ENCODE results near the gene CAMK1D. TPM values are rescaled to one million over a fixed set of nuclear protein-coding genes. Genes with fewer than 3 reads are reported as not detected.

Gene CAMK1D
- total RNA-seq, 1 donor from 2014 or later, result 1.0 TPM

DNA sequence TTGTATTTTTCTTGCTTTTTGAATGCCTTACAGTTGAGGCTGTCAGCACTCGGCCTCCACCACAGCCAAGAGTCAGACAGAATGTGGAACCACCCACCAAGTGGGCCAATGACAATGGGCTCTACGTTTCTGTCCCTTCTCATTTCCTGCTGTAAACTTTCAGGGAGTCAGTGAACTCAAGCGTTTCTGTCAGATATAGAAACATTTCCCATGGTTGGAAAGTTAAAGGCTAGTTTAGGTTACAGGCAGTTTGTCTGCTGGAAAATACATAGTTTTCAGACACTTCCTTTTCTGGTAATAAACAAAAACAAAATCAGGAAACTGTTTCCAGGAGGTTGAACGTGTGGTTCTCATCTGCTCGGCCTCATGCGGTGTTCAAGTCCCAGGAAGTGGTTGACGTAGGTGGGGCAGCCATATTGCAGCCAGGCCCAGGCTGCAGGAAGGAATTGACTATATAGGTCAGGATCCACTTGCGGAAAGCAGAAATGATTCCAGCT is 245.1 kb downstream of the CAMK1D start:
- TF ChIP-seq, protein P1, sequence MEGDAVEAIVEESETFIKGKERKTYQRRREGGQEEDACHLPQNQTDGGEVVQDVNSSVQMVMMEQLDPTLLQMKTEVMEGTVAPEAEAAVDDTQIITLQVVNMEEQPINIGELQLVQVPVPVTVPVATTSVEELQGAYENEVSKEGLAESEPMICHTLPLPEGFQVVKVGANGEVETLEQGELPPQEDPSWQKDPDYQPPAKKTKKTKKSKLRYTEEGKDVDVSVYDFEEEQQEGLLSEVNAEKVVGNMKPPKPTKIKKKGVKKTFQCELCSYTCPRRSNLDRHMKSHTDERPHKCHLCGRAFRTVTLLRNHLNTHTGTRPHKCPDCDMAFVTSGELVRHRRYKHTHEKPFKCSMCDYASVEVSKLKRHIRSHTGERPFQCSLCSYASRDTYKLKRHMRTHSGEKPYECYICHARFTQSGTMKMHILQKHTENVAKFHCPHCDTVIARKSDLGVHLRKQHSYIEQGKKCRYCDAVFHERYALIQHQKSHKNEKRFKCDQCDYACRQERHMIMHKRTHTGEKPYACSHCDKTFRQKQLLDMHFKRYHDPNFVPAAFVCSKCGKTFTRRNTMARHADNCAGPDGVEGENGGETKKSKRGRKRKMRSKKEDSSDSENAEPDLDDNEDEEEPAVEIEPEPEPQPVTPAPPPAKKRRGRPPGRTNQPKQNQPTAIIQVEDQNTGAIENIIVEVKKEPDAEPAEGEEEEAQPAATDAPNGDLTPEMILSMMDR (conservative IDR thresholded peaks at IDR 0.05; ENCODE audit: low read depth, low read length), result no peak
- DNase-seq (ENCODE audit: low read depth), result no peak
- no peak overlapping the region for H3K4me3 ChIP-seq (ENCODE audit: low read depth, low read length)

DNA sequence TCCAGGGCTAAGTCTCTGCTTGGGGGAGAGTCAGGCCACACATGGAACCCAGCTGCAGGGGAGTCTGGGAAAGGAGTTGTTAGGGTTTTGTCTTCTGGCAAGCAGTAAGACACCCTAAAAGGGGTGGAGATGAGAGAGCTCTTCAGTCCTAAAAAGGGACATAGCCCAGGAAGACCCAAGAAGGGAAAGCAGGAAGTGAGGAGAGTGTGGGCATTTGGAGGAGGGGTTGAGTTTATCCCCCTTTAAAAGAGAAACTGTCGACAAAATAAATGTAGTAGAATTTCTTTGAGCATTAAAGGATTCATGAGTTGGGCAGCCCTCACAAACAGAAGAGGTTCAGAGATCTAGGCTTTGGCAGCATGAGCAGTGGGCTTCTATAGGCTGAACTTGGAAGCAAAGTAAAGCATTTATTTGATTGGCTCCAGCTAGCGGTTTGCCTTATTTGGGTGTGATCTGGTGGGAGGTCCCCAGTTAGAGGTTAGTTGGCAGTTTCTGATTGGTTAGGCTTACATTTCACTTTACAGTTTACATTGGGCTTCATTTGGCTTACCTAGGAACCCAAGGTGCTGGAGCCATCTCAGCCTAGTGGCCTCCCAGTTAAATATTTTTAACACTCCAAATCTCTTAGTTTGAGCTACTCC is 246.7 kb downstream of the CAMK1D start:
- no peak for DNase-seq (ENCODE audit: low read depth)
- no peak overlapping the region for H3K4me3 ChIP-seq (ENCODE audit: low read depth, low read length)
- TF ChIP-seq, protein P1 (conservative IDR thresholded peaks at IDR 0.05; ENCODE audit: low read depth, low read length), result no peak

DNA sequence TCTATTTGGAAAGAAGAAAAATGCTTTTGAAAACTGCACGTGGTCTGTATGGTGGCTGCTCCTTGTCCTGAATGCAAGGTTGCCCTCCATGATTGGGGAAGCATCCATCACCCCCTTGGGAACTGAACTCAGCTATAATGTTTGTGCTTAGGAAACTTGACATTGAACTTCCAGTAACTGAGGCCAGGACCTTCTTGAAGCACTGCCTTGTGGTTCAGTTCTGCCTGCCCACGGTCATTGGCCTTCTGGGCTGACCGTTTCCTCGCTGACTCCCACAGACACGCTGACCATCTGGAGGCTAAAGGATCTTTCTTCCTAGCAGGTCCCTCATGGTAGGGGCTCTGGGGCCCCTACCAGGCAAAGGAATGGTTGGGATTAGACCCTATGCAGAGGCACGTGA is 247.8 kb downstream of the CAMK1D start:
- no peak overlapping the region for H3K4me3 ChIP-seq (ENCODE audit: low read depth, low read length)
- TF ChIP-seq, protein P1 (conservative IDR thresholded peaks at IDR 0.05; ENCODE audit: low read depth, low read length), result no peak
- DNase-seq (ENCODE audit: low read depth), result no peak

DNA sequence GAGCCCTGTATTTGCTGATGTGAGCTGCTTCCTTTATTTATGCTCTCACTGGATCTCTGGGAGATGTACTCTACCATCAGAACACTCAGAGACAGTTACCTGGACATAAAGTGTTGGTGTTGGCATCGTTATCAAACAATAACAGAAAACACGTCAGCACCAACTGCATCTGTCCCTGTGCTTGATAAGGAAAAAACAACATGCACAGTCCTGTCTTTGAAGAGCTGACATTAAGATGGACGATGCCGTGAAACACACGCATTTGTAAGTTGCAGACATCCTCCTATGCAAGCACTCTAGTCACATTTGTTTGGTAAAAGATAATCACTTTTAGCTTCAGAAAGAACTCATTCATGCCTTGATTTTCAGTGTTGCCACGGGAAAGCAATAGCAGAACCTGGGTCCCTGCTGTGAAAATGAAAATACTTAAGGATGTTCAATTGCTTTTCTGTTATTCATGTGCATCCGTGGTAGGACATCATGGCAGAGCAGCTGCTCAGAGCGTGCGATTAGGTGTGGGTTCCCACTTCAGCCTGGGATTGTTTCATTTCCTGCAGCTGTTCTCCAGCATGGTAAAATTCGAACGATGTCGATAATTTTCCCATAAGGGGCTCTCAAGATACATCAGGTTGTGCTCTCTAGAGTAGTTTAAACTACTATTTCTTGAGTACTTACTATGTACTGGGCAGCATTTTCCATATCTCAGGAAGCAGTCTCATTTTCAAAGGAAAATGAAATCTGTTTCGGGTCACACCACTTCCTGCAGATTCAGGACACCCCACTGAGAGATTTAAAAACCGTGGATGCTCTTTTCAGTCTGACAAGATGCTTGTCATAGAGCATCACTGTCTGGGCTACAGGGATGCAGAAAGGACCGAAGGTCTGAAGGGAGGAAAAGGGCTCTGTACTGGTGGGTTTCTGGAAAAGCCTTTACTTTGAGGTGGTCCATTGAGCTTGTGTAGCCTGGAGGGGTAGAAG is 248.7 kb downstream of the CAMK1D start:
- TF ChIP-seq, protein P1 (conservative IDR thresholded peaks at IDR 0.05; ENCODE audit: low read depth, low read length), result no peak

DNA sequence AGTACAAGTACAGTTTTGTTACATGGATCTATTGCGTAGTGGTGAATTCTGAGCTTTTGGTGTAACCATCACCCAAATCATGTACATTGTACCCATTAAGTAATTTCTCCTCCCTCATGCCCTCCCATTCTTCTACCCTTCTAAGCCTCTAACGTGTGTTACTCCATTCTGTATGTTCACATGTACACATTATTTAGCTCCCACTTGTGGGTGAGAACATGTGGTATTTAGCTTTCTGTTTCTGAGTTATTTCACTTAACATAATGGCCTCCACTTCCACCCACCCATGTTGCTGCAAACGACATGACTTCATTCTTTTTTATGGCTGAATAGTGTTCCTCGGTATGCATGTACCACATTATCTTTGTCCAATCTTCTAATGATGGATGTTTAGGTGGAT is 251.3 kb downstream of the CAMK1D start:
- DNase-seq (ENCODE audit: low read depth), result no peak
- no peak overlapping the region for H3K4me3 ChIP-seq (ENCODE audit: low read depth, low read length)
- TF ChIP-seq, protein P1 (conservative IDR thresholded peaks at IDR 0.05; ENCODE audit: low read depth, low read length), result no peak

More for the DNA sequence above, 248.7 kb downstream of the CAMK1D start:
- no peak for DNase-seq (ENCODE audit: low read depth)
- H3K4me3 ChIP-seq (ENCODE audit: low read depth, low read length), result no peak overlapping the region

DNA sequence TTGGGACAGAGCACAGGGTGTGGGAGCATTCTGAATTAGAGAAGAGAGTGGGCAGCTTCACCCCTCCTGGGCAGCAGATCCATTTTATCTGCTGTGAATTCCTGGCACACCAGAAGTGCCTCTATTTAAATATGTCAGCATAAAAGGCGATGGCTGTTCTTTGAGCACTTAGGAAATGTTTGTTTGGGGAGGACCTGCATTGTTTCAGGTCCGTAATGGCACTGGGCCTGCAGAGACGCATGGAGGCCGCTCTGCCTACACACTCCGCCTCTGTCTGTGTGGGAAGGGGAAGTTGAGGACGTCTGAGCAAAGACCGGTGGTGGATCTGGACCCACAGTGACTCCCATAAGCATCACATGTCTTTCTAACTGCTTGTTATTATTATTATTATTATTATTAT is 253.2 kb downstream of the CAMK1D start:
- no peak for DNase-seq (ENCODE audit: low read depth)
- no peak overlapping the region for H3K4me3 ChIP-seq (ENCODE audit: low read depth, low read length)
- TF ChIP-seq, protein P1 (conservative IDR thresholded peaks at IDR 0.05; ENCODE audit: low read depth, low read length), result no peak

Data from epithelial cell of proximal tubule (primary cell).